Measurements from ENCODE around the gene RAB35. TPM values are rescaled to one million over a fixed set of nuclear protein-coding genes. Genes with fewer than 3 reads are reported as not detected.

RAB35 gene
- total and polyA plus RNA-seq, 2 donors from 2014 or later, result 23.2 to 56.1 TPM

GRCh38 chr12:120089105-120089504 is 27.4 kb downstream of the RAB35 start:
- intact Hi-C loops (cut with DNase I), result no loop called here
- Histone ChIP-seq H3K9ac (ENCODE audit: low read length in 3 of 3) (no peak overlapping the region), H3K9me3 (ENCODE audit: control insufficient read depth in 2 of 3, insufficient read depth in 1 of 3, low read length in 3 of 3) (no peaks in the 10 kb centered on the region), H3K36me3 (ENCODE audit: control insufficient read depth in 2 of 3, insufficient read depth in 3 of 3, low read length in 3 of 3) (peaks cover 0 to 29% (median 10%) of the 10 kb centered on the region in 3 donors), H3K27ac (ENCODE audit: low read depth in 2 of 2, low read length in 2 of 2) (no peak overlapping the region), H3K4me1 (ENCODE audit: control insufficient read depth in 2 of 3, insufficient read depth in 2 of 3, low read depth in 1 of 3, low read length in 3 of 3) (peaks cover 0 to 5% (median 0%) of the 10 kb centered on the region in 3 donors), H3K27me3 (ENCODE audit: control insufficient read depth, insufficient read depth, low read length) (no peaks in the 10 kb centered on the region), H3K4me3 (ENCODE audit: low read length in 3 of 3) (no peak overlapping the region)
- FAIRE-seq, result no peak
- TF ChIP-seq CTCF (IDR thresholded peaks at IDR 0.05; ENCODE audit: borderline replicate concordance, extremely low read depth, insufficient read depth), result no peak
- no peak for DNase-seq

DNA sequence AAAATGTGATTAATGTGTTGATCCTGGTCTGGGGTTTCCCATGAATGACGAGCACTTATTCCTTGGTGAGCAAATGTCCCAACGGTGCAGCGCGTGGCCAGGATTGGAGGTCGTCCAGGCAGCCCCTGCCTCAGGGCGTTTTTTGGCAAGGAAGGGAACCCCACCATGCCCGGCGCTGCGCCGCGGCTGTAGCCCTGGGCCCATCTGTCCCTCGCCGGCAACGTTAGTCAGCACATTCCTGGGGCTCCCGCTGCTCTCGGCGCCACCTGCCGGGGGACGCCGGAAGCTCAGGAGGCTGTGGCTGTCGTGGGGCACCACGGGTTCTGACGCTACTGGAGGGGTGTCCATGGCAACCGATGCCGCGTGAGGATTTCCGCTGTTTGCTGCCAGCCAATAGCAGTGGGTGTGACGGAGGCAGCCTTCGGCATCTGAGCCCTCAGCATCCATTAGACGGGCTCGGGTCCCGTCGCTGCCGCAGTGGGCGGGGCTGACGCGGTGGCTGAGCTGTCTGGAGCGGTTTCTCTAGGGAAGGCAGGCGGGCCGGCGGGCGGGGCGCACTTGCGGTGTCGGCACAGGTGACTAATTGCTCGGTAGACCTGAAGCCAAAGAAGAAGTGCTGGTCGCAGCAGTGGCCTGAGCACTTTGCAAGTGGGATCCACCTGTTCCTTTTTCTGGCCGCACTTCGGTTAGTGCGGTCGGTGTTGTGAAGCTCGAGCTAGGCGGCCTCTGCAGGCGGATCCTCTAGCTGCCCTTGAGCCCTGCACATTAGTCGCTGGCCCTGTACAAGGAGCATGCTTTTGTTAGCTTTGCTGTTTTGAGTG is 29.5 kb downstream of the RAB35 start:
- H3K4me1 ChIP-seq (ENCODE audit: control insufficient read depth in 2 of 3, insufficient read depth in 2 of 3, low read depth in 1 of 3, low read length in 3 of 3), result peaks cover 0 to 5% (median 0%) of the 10 kb centered on the region in 3 donors
- FAIRE-seq (peak; percentile 74), DNase-seq (peak; percentile 99)
- peak overlapping the region in 1 of 3 donors; percentile 67 for H3K9ac ChIP-seq (ENCODE audit: low read length in 3 of 3)
- H3K4me3 ChIP-seq (ENCODE audit: low read length in 3 of 3), result peak overlapping the region; percentile 13 to 53 (median 48)
- H3K9me3 ChIP-seq (ENCODE audit: control insufficient read depth in 2 of 3, insufficient read depth in 1 of 3, low read length in 3 of 3), result no peaks in the 10 kb centered on the region
- intact Hi-C loops (cut with DNase I), result no loop called here
- TF ChIP-seq CTCF (IDR thresholded peaks at IDR 0.05; ENCODE audit: borderline replicate concordance, extremely low read depth, insufficient read depth), result peak; percentile 97
- peak overlapping the region; percentile 69 to 73 for H3K27ac ChIP-seq (ENCODE audit: low read depth in 2 of 2, low read length in 2 of 2)
- peaks cover 0 to 33% (median 10%) of the 10 kb centered on the region in 3 donors for H3K36me3 ChIP-seq (ENCODE audit: control insufficient read depth in 2 of 3, insufficient read depth in 3 of 3, low read length in 3 of 3)
- no peaks in the 10 kb centered on the region for H3K27me3 ChIP-seq (ENCODE audit: control insufficient read depth, insufficient read depth, low read length)

- no peak overlapping the region for H3K4me3 ChIP-seq (ENCODE audit: low read length in 3 of 3)
- DNase-seq, result no peak
- FAIRE-seq, result no peak
- intact Hi-C loops (cut with DNase I), result no loop called here
- peaks cover 0 to 5% (median 0%) of the 10 kb centered on the region in 3 donors for H3K4me1 ChIP-seq (ENCODE audit: control insufficient read depth in 2 of 3, insufficient read depth in 2 of 3, low read depth in 1 of 3, low read length in 3 of 3)
- H3K27ac ChIP-seq (ENCODE audit: low read depth in 2 of 2, low read length in 2 of 2), result no peak overlapping the region
- TF ChIP-seq CTCF (IDR thresholded peaks at IDR 0.05; ENCODE audit: borderline replicate concordance, extremely low read depth, insufficient read depth), result no peak
- no peaks in the 10 kb centered on the region for H3K9me3 ChIP-seq (ENCODE audit: control insufficient read depth in 2 of 3, insufficient read depth in 1 of 3, low read length in 3 of 3)
- H3K9ac ChIP-seq (ENCODE audit: low read length in 3 of 3), result peak overlapping the region in 1 of 3 donors; percentile 48
- H3K27me3 ChIP-seq (ENCODE audit: control insufficient read depth, insufficient read depth, low read length), result no peaks in the 10 kb centered on the region
- H3K36me3 ChIP-seq (ENCODE audit: control insufficient read depth in 2 of 3, insufficient read depth in 3 of 3, low read length in 3 of 3), result peaks cover 0 to 25% (median 10%) of the 10 kb centered on the region in 3 donors
Measured at GRCh38 chr12:120085920-120086645, 30.5 kb downstream of the RAB35 start.
